HFFc6 (cell line): ENCODE data around the gene GRK1. TPM values are rescaled to one million over a fixed set of nuclear protein-coding genes. Genes with fewer than 3 reads are reported as not detected.

Experiments used
- DNase-seq: peaks from one replicate; pipeline ENCODE4 v3.0.0-alpha.2; 2018
- H3K27ac Mint-ChIP-seq: 2 replicates; pipeline ENCODE4 v1.8.0; 2020; ENCODE audit warnings: mild to moderate bottlenecking, mixed read lengths
- H3K27me3 Mint-ChIP-seq: 2 replicates; pipeline ENCODE4 v1.8.0; 2021; ENCODE audit warnings: mild to moderate bottlenecking, moderate library complexity, mixed read lengths; ENCODE audit not compliant: insufficient read depth
- H3K36me3 Mint-ChIP-seq: 2 replicates; pipeline ENCODE4 v1.8.0; 2021; ENCODE audit warnings: low read depth, mixed read lengths
- H3K4me1 Mint-ChIP-seq: 2 replicates; pipeline ENCODE4 v1.8.0; 2020; ENCODE audit warnings: low read depth, mixed read lengths
- H3K4me3 Mint-ChIP-seq: 2 replicates; pipeline ENCODE4 v1.8.0; 2020; ENCODE audit warnings: mild to moderate bottlenecking, moderate library complexity, mixed read lengths
- H3K9me3 Mint-ChIP-seq: 2 replicates; pipeline ENCODE4 v1.8.0; 2020; ENCODE audit warnings: mild to moderate bottlenecking, mixed read lengths
- CTCF ChIP-seq: fragments of 200-600 bp; sonication (generic); IDR thresholded peaks from 2 replicates; pipeline ENCODE4 v1.5.0; 2021; ENCODE audit warnings: antibody characterized with exemption, mild to moderate bottlenecking
- total RNA-seq, 6 experiments: library from RNA; stranded (reverse); fragmentation: NEBNext Ultra II Directional; extraction: Animal tissue kit (Norgen Biotek cat#: 25700); gene quantifications; 2 replicates in 1 of 6; 3 replicates in 5 of 6; pipeline ENCODE4 v1.2.3, GENCODE V29; 2021

GRK1 gene
- total RNA-seq, 6 experiments from 2014 or later: not detected

GRCh38 chr13:113655346-113656002 lies 11.5 kb upstream of the GRK1 start:
- Mint-ChIP-seq H3K27me3 (no peaks in the 10 kb centered on the region; the same call in 1 of the 2 replicates), H3K9me3 (no peaks in the 10 kb centered on the region; the same call in 1 of the 2 replicates), H3K4me3 (no peak overlapping the region), H3K4me1 (no peaks in the 10 kb centered on the region), H3K36me3 (no peaks in the 10 kb centered on the region; the same call in 1 of the 2 replicates), H3K27ac (no peak overlapping the region)
- TF ChIP-seq CTCF: no peak
- DNase-seq: no peak

GRCh38 chr13:113656003-113656588 lies 10.9 kb upstream of the GRK1 start:
- no peaks in the 10 kb centered on the region for H3K4me1 Mint-ChIP-seq
- DNase-seq: no peak
- H3K27ac Mint-ChIP-seq: no peak overlapping the region
- H3K9me3 Mint-ChIP-seq: peaks cover 6% of the 10 kb centered on the region
- no peaks in the 10 kb centered on the region; the same call in 1 of the 2 replicates for H3K27me3 Mint-ChIP-seq
- peaks cover 6% of the 10 kb centered on the region for H3K36me3 Mint-ChIP-seq
- H3K4me3 Mint-ChIP-seq: no peak overlapping the region
- TF ChIP-seq CTCF: no peak

GRCh38 chr13:113656831-113657671 lies 10.0 kb upstream of the GRK1 start:
- Mint-ChIP-seq H3K27ac (no peak overlapping the region), H3K36me3 (peaks cover 10% of the 10 kb centered on the region), H3K4me1 (no peaks in the 10 kb centered on the region), H3K4me3 (no peak overlapping the region), H3K9me3 (peaks cover 15% of the 10 kb centered on the region), H3K27me3 (no peaks in the 10 kb centered on the region; the same call in 1 of the 2 replicates)
- TF ChIP-seq CTCF: no peak
- DNase-seq: no peak

GRCh38 chr13:113657851-113658741 lies 8.9 kb upstream of the GRK1 start, which contains the start of gene ATP4B:
TSS of gene ATP4B (minus strand) at chr13:113658198. CDS start at chr13:113658144, 54 bp downstream.
- no peak for DNase-seq

More at GRCh38 chr13:113657851-113658741, 8.9 kb upstream of the GRK1 start, which contains the start of gene ATP4B:
- H3K4me3 Mint-ChIP-seq: no peak within 1 kb of the TSS
- H3K36me3 Mint-ChIP-seq: peaks cover 10% of the 10 kb centered on the region
- no peaks in the 10 kb centered on the region; the same call in 1 of the 2 replicates for H3K27me3 Mint-ChIP-seq
- no peak within 1 kb of the TSS for H3K27ac Mint-ChIP-seq
- no peaks in the 10 kb centered on the region for H3K4me1 Mint-ChIP-seq
- H3K9me3 Mint-ChIP-seq: peaks cover 19% of the 10 kb centered on the region
- no peak for TF ChIP-seq CTCF
